Measurements from ENCODE around the gene LZTS3.

DNA sequence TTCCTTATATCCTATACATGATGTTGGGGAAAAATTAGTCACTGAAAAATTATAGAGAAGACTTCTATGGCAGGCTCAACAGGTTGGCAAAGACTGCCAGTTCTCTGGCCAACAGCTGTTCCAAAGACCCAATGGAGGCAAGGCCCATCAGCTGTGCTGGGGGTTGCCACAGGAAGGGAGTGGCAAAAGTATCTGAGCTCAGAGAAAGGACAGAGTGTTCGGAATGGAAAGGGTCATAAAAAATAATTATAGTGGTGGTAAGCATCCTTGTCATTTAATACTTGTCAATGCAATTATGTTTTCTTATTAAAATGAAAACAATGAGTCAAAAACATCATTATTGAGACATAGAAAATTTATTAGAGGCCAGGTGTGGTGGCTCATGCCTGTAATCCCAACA is 49.8 kb downstream of the LZTS3 start:
- TF ChIP-seq, protein P1, sequence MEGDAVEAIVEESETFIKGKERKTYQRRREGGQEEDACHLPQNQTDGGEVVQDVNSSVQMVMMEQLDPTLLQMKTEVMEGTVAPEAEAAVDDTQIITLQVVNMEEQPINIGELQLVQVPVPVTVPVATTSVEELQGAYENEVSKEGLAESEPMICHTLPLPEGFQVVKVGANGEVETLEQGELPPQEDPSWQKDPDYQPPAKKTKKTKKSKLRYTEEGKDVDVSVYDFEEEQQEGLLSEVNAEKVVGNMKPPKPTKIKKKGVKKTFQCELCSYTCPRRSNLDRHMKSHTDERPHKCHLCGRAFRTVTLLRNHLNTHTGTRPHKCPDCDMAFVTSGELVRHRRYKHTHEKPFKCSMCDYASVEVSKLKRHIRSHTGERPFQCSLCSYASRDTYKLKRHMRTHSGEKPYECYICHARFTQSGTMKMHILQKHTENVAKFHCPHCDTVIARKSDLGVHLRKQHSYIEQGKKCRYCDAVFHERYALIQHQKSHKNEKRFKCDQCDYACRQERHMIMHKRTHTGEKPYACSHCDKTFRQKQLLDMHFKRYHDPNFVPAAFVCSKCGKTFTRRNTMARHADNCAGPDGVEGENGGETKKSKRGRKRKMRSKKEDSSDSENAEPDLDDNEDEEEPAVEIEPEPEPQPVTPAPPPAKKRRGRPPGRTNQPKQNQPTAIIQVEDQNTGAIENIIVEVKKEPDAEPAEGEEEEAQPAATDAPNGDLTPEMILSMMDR (IDR thresholded peaks at IDR 0.05; ENCODE audit: low read depth, low read length) = no peak
- no peak for TF ChIP-seq EZH2phosphoT487 (IDR thresholded peaks at IDR 0.05; ENCODE audit: low read depth)

All from OCI-LY3 (cell line).